ENCODE measurements around the gene LTA.

DNA sequence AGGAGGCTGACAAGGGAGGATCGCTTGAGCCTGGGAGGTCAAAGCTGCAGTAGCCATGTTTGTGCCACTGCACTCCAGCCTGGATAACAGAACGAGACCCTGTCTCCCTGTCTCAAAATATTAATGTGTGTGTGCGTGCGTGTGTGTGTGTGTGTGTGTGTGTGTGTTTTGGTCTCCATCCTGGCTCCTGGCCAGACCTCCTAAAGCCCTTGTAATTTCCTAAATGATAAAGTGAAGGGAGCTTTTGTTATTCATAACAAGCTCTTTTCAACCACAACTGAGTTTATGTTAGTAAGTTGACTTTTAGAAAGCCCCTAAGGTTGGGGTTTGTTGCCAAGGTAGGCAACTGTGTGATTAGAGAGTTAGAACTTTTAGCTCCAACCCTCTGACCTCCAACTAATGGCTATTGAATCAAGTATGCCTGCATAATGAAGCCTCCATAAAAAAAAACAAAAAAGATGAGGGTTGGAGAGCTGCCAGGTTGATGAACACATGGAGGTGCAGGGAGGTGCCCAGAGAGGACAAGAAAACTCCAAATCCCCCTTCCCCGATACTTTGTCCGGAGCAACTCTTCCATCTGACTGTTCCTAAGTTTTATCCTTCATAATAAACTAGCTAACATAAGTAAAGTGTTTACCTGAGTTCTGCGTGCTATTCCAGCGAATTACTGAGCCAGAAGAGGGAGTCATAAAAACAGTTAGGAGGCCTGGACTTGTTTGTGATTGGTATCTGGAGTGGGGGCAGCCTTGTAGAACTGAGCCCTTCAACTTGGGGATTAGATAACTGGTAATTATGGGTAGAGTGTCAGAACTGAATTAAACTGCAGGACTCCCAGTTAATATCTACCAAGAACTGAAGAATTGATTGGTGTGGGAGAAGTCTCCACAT is 37.7 kb downstream of the LTA start:
- TF ChIP-seq, protein P1, sequence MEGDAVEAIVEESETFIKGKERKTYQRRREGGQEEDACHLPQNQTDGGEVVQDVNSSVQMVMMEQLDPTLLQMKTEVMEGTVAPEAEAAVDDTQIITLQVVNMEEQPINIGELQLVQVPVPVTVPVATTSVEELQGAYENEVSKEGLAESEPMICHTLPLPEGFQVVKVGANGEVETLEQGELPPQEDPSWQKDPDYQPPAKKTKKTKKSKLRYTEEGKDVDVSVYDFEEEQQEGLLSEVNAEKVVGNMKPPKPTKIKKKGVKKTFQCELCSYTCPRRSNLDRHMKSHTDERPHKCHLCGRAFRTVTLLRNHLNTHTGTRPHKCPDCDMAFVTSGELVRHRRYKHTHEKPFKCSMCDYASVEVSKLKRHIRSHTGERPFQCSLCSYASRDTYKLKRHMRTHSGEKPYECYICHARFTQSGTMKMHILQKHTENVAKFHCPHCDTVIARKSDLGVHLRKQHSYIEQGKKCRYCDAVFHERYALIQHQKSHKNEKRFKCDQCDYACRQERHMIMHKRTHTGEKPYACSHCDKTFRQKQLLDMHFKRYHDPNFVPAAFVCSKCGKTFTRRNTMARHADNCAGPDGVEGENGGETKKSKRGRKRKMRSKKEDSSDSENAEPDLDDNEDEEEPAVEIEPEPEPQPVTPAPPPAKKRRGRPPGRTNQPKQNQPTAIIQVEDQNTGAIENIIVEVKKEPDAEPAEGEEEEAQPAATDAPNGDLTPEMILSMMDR (IDR thresholded peaks at IDR 0.05 in 8 of 11, conservative IDR thresholded peaks at IDR 0.05 in 3 of 11): no peak
- no peak for TF ChIP-seq POLR2AphosphoS5 (IDR thresholded peaks at IDR 0.05)

All from spleen (tissue), 7 donors.